GM10248 (cell line): ENCODE data around the gene RAC3.

Experiments
- CTCF ChIA-PET: fragments of 300-600 bp; sonication (Branson Sonifier 250); formaldehyde crosslinking; extraction: SDS; loops from one replicate; lab custom pipeline; 2021; ENCODE audit warnings: antibody characterized with exemption; lab: Yijun Ruan, JAX
- POLR2A ChIA-PET: fragments of 350-650 bp; sonication (Branson Sonifier 250); formaldehyde crosslinking; extraction: SDS; loops from one replicate; lab custom pipeline; 2020; ENCODE audit warnings: antibody characterized with exemption; lab: Yijun Ruan, JAX
- DNase-seq: peaks from one replicate; pipeline ENCODE4 v3.0.0; 2012; ENCODE audit errors: extremely low spot score
- CTCF ChIP-seq: IDR thresholded peaks from 2 replicates; pipeline ENCODE4 v1.5.1; 2012; ENCODE audit warnings: mild to moderate bottlenecking, low read depth; ENCODE audit errors: extremely low read depth, missing control alignments, control extremely low read depth

RAC3 gene

GRCh38 chr17:82051776-82052637, 20.5 kb downstream of the RAC3 start, which contains the start of the genes GPS1 and RFNG:
TSS of gene GPS1 (plus strand) at chr17:82051898. CDS start at chr17:82051932, 34 bp downstream.
TSS of gene RFNG (minus strand) at chr17:82051811. CDS start at chr17:82051766, 45 bp downstream.
- no peak for TF ChIP-seq CTCF
- peak; percentile 94 for DNase-seq
- ChIA-PET CTCF (interaction anchor here (0.9 to 3.0 kb wide), 2 partner anchors 21 to 22 kb away, joined by 4 to 14 read pairs; partner anchors contain the start of gene RAC3), POLR2A (interaction anchor here (0.6 to 1.0 kb wide), 3 partner anchors 10 to 14 kb away, joined by 3 to 4 read pairs (median 3); partner anchors contain the start of gene DCXR)

GRCh38 chr17:82052638-82053059, 21.2 kb downstream of the RAC3 start:
- no peak for TF ChIP-seq CTCF
- ChIA-PET CTCF (interaction anchor here (0.9 to 1.3 kb wide), 2 partner anchors 21 to 22 kb away, joined by 3 to 4 read pairs; no protein-coding TSS in a partner anchor), POLR2A (interaction anchor here (0.5 to 0.9 kb wide), 2 partner anchors 8 to 15 kb away, joined by 3 to 4 read pairs; partner anchors contain the start of gene DCXR)
- no peak for DNase-seq

- no peak for DNase-seq
- ChIA-PET CTCF (interaction anchor here (1.3 to 1.5 kb wide), 2 partner anchors 21 to 103 kb away, joined by 3 read pairs; no protein-coding TSS in a partner anchor), POLR2A (interaction anchor here (0.5 kb wide), 1 partner anchor 9 kb away, joined by 4 read pairs; no protein-coding TSS in a partner anchor)
- no peak for TF ChIP-seq CTCF
Observed at GRCh38 chr17:82053130-82053529, 21.7 kb downstream of the RAC3 start.

- TF ChIP-seq CTCF, result no peak
- POLR2A ChIA-PET, result no interaction called here
- DNase-seq, result no peak
- CTCF ChIA-PET, result interaction anchor here (1.3 to 1.5 kb wide), 2 partner anchors 20 to 103 kb away, joined by 3 read pairs; no protein-coding TSS in a partner anchor
Observed at GRCh38 chr17:82053556-82054263, 22.2 kb downstream of the RAC3 start.

- ChIA-PET POLR2A (no interaction called here), CTCF (interaction anchor here (1.5 kb wide), 1 partner anchor 102 kb away, joined by 3 read pairs; no protein-coding TSS in a partner anchor)
- DNase-seq, result no peak
- TF ChIP-seq CTCF, result no peak
Observed at GRCh38 chr17:82054351-82055022, 23.0 kb downstream of the RAC3 start.
